HEK293 (cell line): ENCODE data around the gene DCAF5.

Experiments used
- CTCF ChIA-PET: fragments of 350-600 bp; formaldehyde crosslinking; extraction: SDS; loops from one replicate; lab custom pipeline; 2021; ENCODE audit warnings: antibody characterized with exemption; lab: Yijun Ruan, JAX
- POLR2A ChIA-PET: fragments of 300-600 bp; formaldehyde crosslinking; extraction: SDS; loops from one replicate; lab custom pipeline; 2020; ENCODE audit warnings: antibody characterized with exemption, inconsistent platforms; lab: Yijun Ruan, JAX
- H3K27ac ChIP-seq: fragments of 200-500 bp; sonication (Bioruptor generic); 2 replicates; pipeline ENCODE4 v1.5.1; 2014; ENCODE audit warnings: low read depth, low read length, control low read depth, inconsistent platforms; ENCODE audit errors: extremely low read depth
- H3K36me3 ChIP-seq, 2 experiments: fragments of 200-500 bp in 1 of 2; sonication (Bioruptor generic) in 1 of 2; 1 replicate in 1 of 2; 2 replicates in 1 of 2; pipeline ENCODE4 v1.5.1; 2014 to 2017; ENCODE audit warnings: inconsistent platforms in 2 of 2, low read length in 2 of 2; ENCODE audit not compliant: control insufficient read depth in 2 of 2, insufficient read depth in 1 of 2
- H3K4me1 ChIP-seq: fragments of 200-500 bp; sonication (Bioruptor generic); 2 replicates; pipeline ENCODE4 v1.5.1; 2014; ENCODE audit warnings: mild to moderate bottlenecking, low read length, inconsistent platforms; ENCODE audit not compliant: control insufficient read depth, insufficient read depth
- H3K4me3 ChIP-seq: 2 replicates; pipeline ENCODE4 v1.5.1; 2011; ENCODE audit warnings: low read depth, mild to moderate bottlenecking, control low read depth, low read length, moderate library complexity
- H3K9me3 ChIP-seq: fragments of 200-500 bp; sonication (Bioruptor generic); 2 replicates; pipeline ENCODE4 v1.5.1; 2014; ENCODE audit warnings: low read depth, low read length, inconsistent platforms; ENCODE audit not compliant: control insufficient read depth, insufficient read depth
- AEBP2 ChIP-seq: fragments of 450-650 bp; formaldehyde crosslinking; IDR thresholded peaks from 2 replicates; pipeline ENCODE4 v1.5.1; 2016; ENCODE audit warnings: missing biosample characterization, missing genetic modification characterization, borderline replicate concordance
- ATF2 ChIP-seq: fragments of 450-650 bp; formaldehyde crosslinking; IDR thresholded peaks from 2 replicates; pipeline ENCODE4 v1.5.1; 2016; ENCODE audit warnings: missing biosample characterization, missing genetic modification characterization, low read depth
- HOXC10 ChIP-seq: sonication (generic); formaldehyde crosslinking; IDR thresholded peaks from 2 replicates; pipeline ENCODE4 v1.8.1; 2023; ENCODE audit warnings: mild to moderate bottlenecking, missing genetic modification reagents
- KLF10 ChIP-seq: fragments of 450-650 bp; IDR thresholded peaks from 2 replicates; pipeline ENCODE4 v1.5.1; 2018; ENCODE audit warnings: missing biosample characterization, mild to moderate bottlenecking, missing genetic modification characterization
- KLF8 ChIP-seq: fragments of 450-650 bp; formaldehyde crosslinking; IDR thresholded peaks from 2 replicates; pipeline ENCODE4 v1.5.1; 2016; ENCODE audit warnings: missing biosample characterization, missing genetic modification characterization
- SCRT2 ChIP-seq: fragments of 450-650 bp; formaldehyde crosslinking; IDR thresholded peaks from 2 replicates; pipeline ENCODE4 v1.5.1; 2016; ENCODE audit warnings: missing biosample characterization, missing genetic modification characterization
- SP2 ChIP-seq: fragments of 450-650 bp; formaldehyde crosslinking; IDR thresholded peaks from 2 replicates; pipeline ENCODE4 v1.5.1; 2016; ENCODE audit warnings: missing biosample characterization, missing genetic modification characterization
- SP7 ChIP-seq: fragments of 450-650 bp; formaldehyde crosslinking; IDR thresholded peaks from 2 replicates; pipeline ENCODE4 v1.5.1; 2016; ENCODE audit warnings: missing biosample characterization, missing genetic modification characterization
- ZBTB21 ChIP-seq: fragments of 450-650 bp; formaldehyde crosslinking; IDR thresholded peaks from 2 replicates; pipeline ENCODE4 v1.5.1; 2017; ENCODE audit warnings: missing biosample characterization, missing genetic modification characterization
- ZNF140 ChIP-seq: fragments of 450-650 bp; formaldehyde crosslinking; IDR thresholded peaks from 2 replicates; pipeline ENCODE4 v1.5.1; 2016; ENCODE audit warnings: missing biosample characterization, missing genetic modification characterization
- ZNF184 ChIP-seq: fragments of 450-650 bp; IDR thresholded peaks from 2 replicates; pipeline ENCODE4 v1.5.1; 2018; ENCODE audit warnings: missing biosample characterization, mild to moderate bottlenecking, missing genetic modification characterization
- ZNF211 ChIP-seq: fragments of 450-650 bp; formaldehyde crosslinking; IDR thresholded peaks from 2 replicates; pipeline ENCODE4 v1.5.1; 2016; ENCODE audit warnings: low read depth, missing biosample characterization, missing genetic modification characterization
- ZNF341 ChIP-seq: fragments of 450-650 bp; formaldehyde crosslinking; IDR thresholded peaks from 2 replicates; pipeline ENCODE4; 2016; ENCODE audit warnings: low read depth, missing biosample characterization, missing genetic modification characterization
- ZNF423 ChIP-seq: fragments of 450-650 bp; formaldehyde crosslinking; IDR thresholded peaks from 2 replicates; pipeline ENCODE4 v1.5.1; 2016; ENCODE audit warnings: missing biosample characterization, missing genetic modification characterization
- ZNF433 ChIP-seq: fragments of 450-650 bp; formaldehyde crosslinking; IDR thresholded peaks from 2 replicates; pipeline ENCODE4 v1.5.1; 2016; ENCODE audit warnings: missing biosample characterization, missing genetic modification characterization, low read depth
- ZNF514 ChIP-seq: fragments of 450-650 bp; formaldehyde crosslinking; IDR thresholded peaks from 2 replicates; pipeline ENCODE4 v1.5.1; 2016; ENCODE audit warnings: missing biosample characterization, missing genetic modification characterization
- ZNF521 ChIP-seq: fragments of 450-650 bp; formaldehyde crosslinking; IDR thresholded peaks from 2 replicates; pipeline ENCODE4 v1.5.1; 2017; ENCODE audit warnings: missing biosample characterization, mild to moderate bottlenecking, missing genetic modification characterization
- ZSCAN16 ChIP-seq: fragments of 450-650 bp; formaldehyde crosslinking; IDR thresholded peaks from 2 replicates; pipeline ENCODE4 v1.5.1; 2016; ENCODE audit warnings: missing biosample characterization, missing genetic modification characterization
- TF ChIP-seq, protein P1 (sequence below): fragments of 450-650 bp; formaldehyde crosslinking; IDR thresholded peaks from 2 replicates; pipeline ENCODE4 v1.5.1; 2016; ENCODE audit warnings: missing biosample characterization, missing genetic modification characterization
- TF ChIP-seq, protein P2 (sequence below): fragments of 450-650 bp; formaldehyde crosslinking; IDR thresholded peaks from 2 replicates; pipeline ENCODE4 v1.5.1; 2016; ENCODE audit warnings: missing biosample characterization, missing genetic modification characterization

Gene DCAF5

GRCh38 chr14:69115407-69116185 is 37.3 kb downstream of the DCAF5 start:
- no peak overlapping the region for H3K4me3 ChIP-seq
- ChIA-PET CTCF (interaction anchor here (1.6 kb wide), 1 partner anchor 14 kb away, joined by 12 read pairs; no protein-coding TSS in a partner anchor), POLR2A (no interaction called here)
- H3K27ac ChIP-seq = no peak overlapping the region
- no peak for TF ChIP-seq ZNF514
- no peak for TF ChIP-seq ZSCAN16 (tag by site-specific recombination)
- no peak for TF ChIP-seq SP2 (tag by site-specific recombination)
- TF ChIP-seq SCRT2 (tag by site-specific recombination) = peak; percentile 25; the same call in 1 of the 2 replicates
- H3K9me3 ChIP-seq = no peaks in the 10 kb centered on the region
- H3K4me1 ChIP-seq = no peaks in the 10 kb centered on the region
- peaks cover 35 to 73% of the 10 kb centered on the region in 2 experiments for H3K36me3 ChIP-seq

GRCh38 chr14:69114763-69115162 is 38.2 kb downstream of the DCAF5 start:
- CTCF ChIA-PET = no interaction called here
- no peak overlapping the region for H3K27ac ChIP-seq
- POLR2A ChIA-PET = no interaction called here
- H3K4me3 ChIP-seq = no peak overlapping the region
- no peaks in the 10 kb centered on the region for H3K9me3 ChIP-seq
- H3K4me1 ChIP-seq = no peaks in the 10 kb centered on the region
- H3K36me3 ChIP-seq = peaks cover 30 to 73% of the 10 kb centered on the region in 2 experiments
- TF ChIP-seq ZNF433 (tag by site-specific recombination) (no peak), HOXC10 (CRISPR knock-in tag) (no peak), ZNF140 (no peak), ZNF341 (no peak), SP7 (no peak), ZNF423 (tag by site-specific recombination) (no peak), AEBP2 (tag by site-specific recombination) (no peak), ATF2 (tag by site-specific recombination) (no peak), ZBTB21 (no peak), ZNF211 (no peak), ZNF184 (no peak), KLF10 (tag by site-specific recombination) (no peak), ZNF521 (tag by site-specific recombination) (no peak), KLF8 (tag by site-specific recombination) (no peak)
- TF ChIP-seq, protein P1, sequence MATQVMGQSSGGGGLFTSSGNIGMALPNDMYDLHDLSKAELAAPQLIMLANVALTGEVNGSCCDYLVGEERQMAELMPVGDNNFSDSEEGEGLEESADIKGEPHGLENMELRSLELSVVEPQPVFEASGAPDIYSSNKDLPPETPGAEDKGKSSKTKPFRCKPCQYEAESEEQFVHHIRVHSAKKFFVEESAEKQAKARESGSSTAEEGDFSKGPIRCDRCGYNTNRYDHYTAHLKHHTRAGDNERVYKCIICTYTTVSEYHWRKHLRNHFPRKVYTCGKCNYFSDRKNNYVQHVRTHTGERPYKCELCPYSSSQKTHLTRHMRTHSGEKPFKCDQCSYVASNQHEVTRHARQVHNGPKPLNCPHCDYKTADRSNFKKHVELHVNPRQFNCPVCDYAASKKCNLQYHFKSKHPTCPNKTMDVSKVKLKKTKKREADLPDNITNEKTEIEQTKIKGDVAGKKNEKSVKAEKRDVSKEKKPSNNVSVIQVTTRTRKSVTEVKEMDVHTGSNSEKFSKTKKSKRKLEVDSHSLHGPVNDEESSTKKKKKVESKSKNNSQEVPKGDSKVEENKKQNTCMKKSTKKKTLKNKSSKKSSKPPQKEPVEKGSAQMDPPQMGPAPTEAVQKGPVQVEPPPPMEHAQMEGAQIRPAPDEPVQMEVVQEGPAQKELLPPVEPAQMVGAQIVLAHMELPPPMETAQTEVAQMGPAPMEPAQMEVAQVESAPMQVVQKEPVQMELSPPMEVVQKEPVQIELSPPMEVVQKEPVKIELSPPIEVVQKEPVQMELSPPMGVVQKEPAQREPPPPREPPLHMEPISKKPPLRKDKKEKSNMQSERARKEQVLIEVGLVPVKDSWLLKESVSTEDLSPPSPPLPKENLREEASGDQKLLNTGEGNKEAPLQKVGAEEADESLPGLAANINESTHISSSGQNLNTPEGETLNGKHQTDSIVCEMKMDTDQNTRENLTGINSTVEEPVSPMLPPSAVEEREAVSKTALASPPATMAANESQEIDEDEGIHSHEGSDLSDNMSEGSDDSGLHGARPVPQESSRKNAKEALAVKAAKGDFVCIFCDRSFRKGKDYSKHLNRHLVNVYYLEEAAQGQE (tag by site-specific recombination) = no peak
- TF ChIP-seq, protein P2, sequence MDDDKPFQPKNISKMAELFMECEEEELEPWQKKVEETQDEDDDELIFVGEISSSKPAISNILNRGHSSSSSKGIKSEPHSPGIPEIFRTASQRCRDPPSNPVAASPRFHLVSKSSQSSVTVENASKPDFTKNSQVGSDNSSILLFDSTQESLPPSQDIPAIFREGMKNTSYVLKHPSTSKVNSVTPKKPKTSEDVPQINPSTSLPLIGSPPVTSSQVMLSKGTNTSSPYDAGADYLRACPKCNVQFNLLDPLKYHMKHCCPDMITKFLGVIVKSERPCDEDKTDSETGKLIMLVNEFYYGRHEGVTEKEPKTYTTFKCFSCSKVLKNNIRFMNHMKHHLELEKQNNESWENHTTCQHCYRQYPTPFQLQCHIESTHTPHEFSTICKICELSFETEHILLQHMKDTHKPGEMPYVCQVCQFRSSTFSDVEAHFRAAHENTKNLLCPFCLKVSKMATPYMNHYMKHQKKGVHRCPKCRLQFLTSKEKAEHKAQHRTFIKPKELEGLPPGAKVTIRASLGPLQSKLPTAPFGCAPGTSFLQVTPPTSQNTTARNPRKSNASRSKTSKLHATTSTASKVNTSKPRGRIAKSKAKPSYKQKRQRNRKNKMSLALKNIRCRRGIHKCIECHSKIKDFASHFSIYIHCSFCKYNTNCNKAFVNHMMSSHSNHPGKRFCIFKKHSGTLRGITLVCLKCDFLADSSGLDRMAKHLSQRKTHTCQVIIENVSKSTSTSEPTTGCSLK (tag by site-specific recombination) = no peak
